T1000 (cell line): ENCODE results near the gene EML6.
A peak's percentile ranks its signal among the peaks of the same experiment; 100 is the strongest.
"Not testable (repeated sequence)": the region's sequence is repeated elsewhere in the genome, so short reads cannot be mapped to it uniquely, and the experiment has no call there.

Source experiments
- DNase-seq: peaks from one replicate; lab custom pipeline; 2025; ENCODE audit warnings: mixed read lengths; lab: John Stamatoyannopoulos, UW

EML6 gene

DNA sequence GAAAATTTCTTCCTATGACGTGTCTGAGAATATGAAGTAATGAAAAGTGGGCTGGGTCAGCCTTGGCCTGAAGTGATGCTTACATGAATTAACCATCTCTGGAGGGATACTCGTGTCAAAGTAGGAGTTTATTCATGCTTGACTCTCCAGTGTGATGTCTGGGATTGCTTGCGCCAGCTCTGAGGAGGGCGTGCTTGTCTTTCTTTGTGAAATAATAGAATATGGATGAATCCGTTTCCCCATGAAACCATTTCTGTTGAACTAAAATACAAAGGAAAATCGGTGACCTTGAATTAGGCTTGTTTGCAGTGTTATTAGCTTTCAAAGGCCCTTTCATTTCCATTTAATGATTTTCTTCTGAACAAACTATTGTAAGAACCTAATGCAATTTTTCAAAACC, 77.9 kb downstream of the EML6 start:
- no peak for DNase-seq

DNA sequence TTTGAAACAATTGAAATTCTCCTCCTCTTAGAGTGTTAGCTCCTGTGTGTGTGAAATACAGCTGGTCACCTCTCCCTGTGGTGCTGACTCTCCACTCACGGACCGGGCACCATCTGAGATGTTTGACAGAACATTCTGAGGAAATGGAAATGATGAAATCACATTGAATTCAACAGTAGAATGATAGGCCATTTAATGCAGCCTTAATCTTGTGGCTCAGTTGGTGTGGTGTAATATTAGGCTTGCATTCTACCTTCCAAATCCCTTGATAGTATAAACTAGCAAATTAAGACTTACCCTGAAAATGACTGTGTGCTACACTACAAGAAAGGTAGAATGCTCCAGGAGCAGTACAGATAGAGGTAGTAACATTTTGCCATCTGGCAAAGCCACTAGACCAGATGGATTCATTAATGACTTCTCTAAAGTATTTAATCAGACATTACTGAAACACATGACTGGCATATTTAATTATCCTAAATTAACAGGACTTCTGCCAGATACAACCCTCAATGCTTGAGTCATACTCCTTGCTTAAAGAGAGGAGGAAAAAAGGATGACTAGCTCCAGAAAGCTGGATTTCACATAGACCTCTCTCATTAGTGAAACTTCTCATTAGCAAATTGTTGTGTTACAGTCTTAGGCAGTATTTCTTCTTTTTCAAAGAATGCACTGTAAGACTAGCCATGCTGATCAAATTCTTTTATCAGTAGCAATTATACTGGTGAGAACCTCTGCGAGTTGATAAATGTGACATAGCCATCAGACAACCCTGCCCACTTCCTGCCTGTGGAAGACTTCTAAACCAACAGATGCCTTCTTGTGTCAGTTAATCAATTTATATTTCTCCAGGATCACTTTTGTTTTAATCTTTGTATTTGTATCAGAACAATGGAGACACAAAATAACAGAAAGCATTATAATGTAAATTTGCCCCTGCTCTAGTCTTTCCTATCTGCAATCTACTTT, 80.6 kb downstream of the EML6 start:
- DNase-seq = no peak

- DNase-seq = no peak
Measured at GRCh38 chr2:54805255-54805654, 81.8 kb downstream of the EML6 start.

GRCh38 chr2:54806975-54807374, 83.5 kb downstream of the EML6 start:
- DNase-seq = no peak

DNA sequence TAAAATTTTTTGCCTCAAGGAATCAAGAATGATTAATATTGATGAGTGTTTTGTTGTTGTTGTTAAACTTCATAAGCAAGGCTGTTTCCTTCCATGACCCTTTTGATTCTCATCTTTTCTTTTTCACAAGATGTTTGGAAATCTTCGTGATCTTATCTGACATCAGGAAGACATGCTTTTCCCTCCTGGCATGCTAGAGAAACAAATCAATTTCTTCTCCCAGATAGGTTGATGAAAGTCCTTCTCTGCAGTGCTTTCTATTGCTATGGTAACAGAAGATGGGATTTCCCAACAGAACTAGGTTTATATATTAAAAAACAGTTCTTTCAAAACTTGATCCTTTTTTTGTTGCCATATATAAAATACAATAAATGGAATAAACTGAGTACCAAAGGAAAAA, 85.2 kb downstream of the EML6 start:
- no peak for DNase-seq

GRCh38 chr2:54809819-54810218, 86.4 kb downstream of the EML6 start:
- no peak for DNase-seq

- no peak for DNase-seq
Measured at GRCh38 chr2:54810246-54810645, 86.8 kb downstream of the EML6 start.

- no peak for DNase-seq
Measured at GRCh38 chr2:54813584-54813983, 90.1 kb downstream of the EML6 start.

DNA sequence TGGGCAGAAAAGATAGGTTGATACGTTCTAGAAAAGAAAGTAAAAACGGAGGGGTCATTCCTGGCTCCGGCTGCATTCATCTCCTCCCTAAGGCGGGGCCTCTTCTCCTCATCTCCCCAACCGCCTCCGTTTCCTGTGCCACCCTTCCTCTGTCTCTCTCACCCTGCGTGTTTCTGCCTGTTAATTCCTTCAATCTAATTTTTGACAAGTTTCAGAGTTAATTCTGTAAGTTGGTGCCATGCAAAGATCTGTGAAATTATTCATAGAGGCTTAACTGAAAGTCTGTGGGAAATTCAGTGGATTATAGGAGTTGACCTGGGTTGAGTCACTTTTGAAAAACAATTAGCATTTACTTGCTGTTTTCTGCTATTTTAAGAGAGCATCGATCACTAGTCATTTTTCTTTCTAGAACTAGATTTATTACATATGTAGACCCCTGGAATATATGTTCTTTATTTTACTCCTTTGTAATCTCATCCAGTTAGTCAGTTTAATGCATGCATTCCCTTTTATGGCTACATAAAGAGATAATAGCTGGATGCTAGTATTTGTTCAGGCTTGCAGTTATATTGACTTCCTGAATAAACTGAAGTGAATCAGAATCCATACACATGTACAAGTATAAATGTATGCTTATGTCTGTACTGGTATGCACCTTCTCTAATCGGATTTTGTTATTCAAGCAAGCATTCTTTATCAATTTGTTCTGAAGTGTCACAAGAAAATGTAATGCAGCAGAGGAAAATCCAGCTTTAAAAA, 91.1 kb downstream of the EML6 start:
- DNase-seq = no peak

DNA sequence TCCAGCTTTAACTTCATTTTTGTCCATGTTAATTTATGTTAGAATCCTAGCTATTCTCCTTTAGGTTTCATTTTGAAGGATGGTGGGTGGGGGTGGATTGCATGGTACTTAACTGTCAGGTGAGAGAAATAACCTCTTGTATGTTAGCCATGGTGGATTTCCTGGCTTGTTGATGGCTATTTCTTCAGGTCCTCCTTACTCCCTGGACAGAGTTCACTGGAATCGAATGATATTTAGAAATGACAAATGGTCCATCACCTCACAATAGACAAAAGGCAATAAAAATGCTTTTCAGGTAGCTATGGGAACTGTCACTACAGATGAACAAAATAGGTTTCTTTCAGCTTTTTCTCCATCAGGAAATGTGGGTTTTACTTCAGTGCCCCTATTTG, 91.7 kb downstream of the EML6 start:
- DNase-seq = no peak

DNA sequence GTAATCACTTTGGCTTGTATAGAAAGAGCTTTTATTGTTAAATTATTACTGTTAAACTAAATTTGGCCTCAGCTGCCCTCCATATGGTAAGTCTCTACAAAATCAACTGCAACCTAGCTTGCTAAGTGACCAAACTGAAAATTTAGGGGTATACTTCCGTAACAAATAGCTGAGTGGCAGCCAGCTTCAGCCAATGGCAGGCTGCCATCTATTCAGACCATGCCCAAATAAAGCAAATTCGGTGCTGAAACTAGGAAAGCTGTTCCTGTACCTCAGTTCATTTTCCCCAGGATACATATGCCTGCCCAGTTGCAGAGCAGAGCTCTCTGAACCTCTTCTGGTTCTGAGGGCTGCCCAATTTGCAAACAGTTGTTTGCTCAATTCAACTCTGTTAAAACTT, 94.8 kb downstream of the EML6 start:
- DNase-seq = no peak

- DNase-seq = no peak
Measured at GRCh38 chr2:54820558-54820957, 97.1 kb downstream of the EML6 start.

- no peak for DNase-seq
Measured at GRCh38 chr2:54824567-54824966, 101.1 kb downstream of the EML6 start.

GRCh38 chr2:54830546-54830945, 107.1 kb downstream of the EML6 start:
- no peak for DNase-seq

GRCh38 chr2:54831480-54831879, 108.0 kb downstream of the EML6 start:
- no peak for DNase-seq

DNA sequence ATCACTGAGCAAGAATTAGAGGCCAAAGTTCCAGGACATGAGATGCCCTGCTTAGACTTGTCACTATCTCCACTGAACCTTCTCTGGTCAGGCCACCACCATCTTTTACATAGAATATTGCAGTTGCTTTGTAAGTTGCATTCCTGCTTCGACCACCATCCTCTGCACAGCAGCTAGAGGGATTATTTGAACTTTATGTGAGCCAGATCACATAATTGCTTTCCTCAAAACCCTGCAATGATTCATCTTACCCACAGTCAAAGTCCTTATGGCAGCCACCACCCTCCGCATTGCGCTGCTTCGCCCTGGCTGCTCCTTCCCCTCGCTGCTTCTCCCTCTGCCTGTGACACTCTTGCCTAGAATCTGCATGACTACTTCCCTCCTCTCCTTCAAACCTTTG, 111.3 kb downstream of the EML6 start:
- DNase-seq = no peak

- no peak for DNase-seq
Measured at GRCh38 chr2:54836477-54836876, 113.0 kb downstream of the EML6 start.

- peak; percentile 33 for DNase-seq
Measured at GRCh38 chr2:54838585-54839035, 115.1 kb downstream of the EML6 start.

DNA sequence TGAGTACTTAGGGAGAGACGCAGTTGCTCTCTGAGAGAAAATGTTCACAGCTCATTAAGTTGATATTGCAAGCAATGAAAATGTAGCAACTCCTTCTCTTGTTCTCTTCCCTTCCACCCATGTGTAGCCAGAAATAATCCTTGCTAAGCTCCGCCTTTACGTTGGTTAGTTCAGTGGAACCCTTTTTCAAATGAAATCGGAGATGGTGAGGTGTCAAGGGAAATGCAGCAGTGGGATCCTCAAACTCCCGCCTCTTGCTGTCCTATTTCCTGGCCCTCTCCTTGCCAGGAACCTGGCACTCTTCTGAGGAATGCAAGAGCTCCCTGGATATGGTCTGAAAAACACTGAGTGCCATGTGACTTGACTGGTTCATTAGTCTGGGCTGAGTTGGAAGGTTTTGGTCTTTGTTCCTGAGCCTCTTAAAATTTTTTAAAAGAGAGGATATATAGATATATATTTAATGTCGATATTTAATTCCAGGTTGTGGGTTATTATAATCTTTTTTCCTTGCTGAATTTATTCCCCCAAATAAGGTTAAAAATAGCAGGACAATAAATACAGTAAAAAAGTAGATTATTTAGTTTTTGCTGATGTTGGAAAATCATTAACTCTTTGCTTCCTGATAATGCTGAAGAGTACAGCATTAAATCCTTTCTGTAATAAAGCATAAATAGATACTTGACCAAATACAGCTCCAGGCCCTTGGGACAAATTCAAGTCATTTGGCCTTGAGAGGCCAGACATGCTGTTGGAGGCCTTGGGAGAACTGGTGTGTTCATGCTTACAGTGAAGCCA, 116.2 kb downstream of the EML6 start:
- no peak for DNase-seq

GRCh38 chr2:54840559-54841468, 117.4 kb downstream of the EML6 start:
- DNase-seq = no peak

DNA sequence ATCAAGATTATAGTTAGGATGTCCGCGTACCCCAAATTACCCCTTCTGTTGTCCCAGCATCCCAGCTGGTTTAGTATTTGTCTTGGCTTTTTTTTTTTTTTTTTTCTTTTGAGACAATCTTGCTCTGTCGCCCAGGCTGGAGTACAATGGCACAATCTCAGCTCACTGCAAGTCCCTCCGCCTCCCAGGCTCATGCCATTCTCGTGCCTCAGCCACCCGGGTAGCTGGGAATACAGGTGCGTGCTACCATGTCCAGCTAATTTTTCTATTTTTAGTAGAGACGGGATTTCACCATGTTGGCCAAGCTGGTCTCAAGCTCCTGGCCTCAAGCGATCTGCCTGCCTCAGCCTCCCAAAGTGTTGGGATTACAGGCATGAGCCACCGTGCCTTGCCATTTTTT, 118.0 kb downstream of the EML6 start:
- DNase-seq = not testable (repeated sequence)
